DOHH2 (cell line): ENCODE measurements around the gene TXLNB.

Source experiments
- EZH2phosphoT487 ChIP-seq: fragments of 200-600 bp; sonication (generic); IDR thresholded peaks from 2 replicates; pipeline ENCODE4 v1.6.1; 2017; ENCODE audit warnings: borderline replicate concordance, mild to moderate bottlenecking, antibody characterized with exemption, low read length, moderate library complexity, mixed read lengths
- TF ChIP-seq, protein P1 (sequence below): fragments of 200-600 bp; sonication (generic); IDR thresholded peaks from one replicate; pipeline ENCODE4 v1.5.1; 2014; ENCODE audit warnings: antibody characterized with exemption, mild to moderate bottlenecking, low read depth, low read length; ENCODE audit not compliant: poor library complexity, severe bottlenecking

DNA sequence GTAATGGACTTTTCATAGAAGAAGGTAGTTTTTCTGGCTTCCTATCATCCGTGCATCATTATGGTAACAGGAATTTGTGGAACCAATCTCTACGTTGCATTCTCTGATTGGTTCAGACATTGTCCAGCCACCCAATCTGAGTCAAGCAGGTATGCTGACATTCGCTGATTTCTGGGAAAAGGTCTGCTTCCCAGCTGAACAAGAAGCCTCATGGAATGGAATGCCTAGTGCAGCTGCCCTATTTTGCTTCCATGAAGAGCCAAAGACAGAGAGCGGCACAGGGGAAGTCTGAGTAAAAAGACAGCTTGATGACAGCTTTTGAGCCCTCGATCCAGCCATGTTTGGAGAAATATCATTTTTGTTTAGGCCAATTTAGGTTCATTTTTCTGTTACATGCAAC, 38.5 kb upstream of the TXLNB start:
- no peak for TF ChIP-seq EZH2phosphoT487
- TF ChIP-seq, protein P1, sequence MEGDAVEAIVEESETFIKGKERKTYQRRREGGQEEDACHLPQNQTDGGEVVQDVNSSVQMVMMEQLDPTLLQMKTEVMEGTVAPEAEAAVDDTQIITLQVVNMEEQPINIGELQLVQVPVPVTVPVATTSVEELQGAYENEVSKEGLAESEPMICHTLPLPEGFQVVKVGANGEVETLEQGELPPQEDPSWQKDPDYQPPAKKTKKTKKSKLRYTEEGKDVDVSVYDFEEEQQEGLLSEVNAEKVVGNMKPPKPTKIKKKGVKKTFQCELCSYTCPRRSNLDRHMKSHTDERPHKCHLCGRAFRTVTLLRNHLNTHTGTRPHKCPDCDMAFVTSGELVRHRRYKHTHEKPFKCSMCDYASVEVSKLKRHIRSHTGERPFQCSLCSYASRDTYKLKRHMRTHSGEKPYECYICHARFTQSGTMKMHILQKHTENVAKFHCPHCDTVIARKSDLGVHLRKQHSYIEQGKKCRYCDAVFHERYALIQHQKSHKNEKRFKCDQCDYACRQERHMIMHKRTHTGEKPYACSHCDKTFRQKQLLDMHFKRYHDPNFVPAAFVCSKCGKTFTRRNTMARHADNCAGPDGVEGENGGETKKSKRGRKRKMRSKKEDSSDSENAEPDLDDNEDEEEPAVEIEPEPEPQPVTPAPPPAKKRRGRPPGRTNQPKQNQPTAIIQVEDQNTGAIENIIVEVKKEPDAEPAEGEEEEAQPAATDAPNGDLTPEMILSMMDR, result no peak
